Peyer's patch (tissue), 4 donors: ENCODE measurements around the gene CYP19A1.

Experiments used
- CTCF ChIP-seq, 6 experiments: fragments of 450-650 bp in 4 of 6; fragments of 200-600 bp in 2 of 6; sonication (generic) in 1 of 6; IDR thresholded peaks; one replicate each; pipeline ENCODE4 v1.5.1; 2017 to 2019; ENCODE audit warnings: antibody characterized with exemption in 6 of 6, mild to moderate bottlenecking in 3 of 6, moderate library complexity in 1 of 6
- POLR2A ChIP-seq, 2 donors: fragments of 450-650 bp; IDR thresholded peaks; one replicate each; pipeline ENCODE4 v1.5.1; 2017; ENCODE audit warnings: antibody characterized with exemption in 2 of 2, mild to moderate bottlenecking in 2 of 2, moderate library complexity in 2 of 2

- TF ChIP-seq CTCF (IDR thresholded peaks at IDR 0.05) (no peak), POLR2A (IDR thresholded peaks at IDR 0.05) (no peak)
Observed at GRCh38 chr15:51171634-51171932, 166.8 kb downstream of the CYP19A1 start.
